Activated T-cell treated with anti-CD3 and anti-CD28 coated beads, Interleukin-2, amount 50 U/mL, for 1 hour (primary cell): ENCODE results near the gene NUDT14.

Experiments used
- DNase-seq: peaks from one replicate; pipeline ENCODE4 v3.0.0-alpha.2; 2020

Gene NUDT14

DNA sequence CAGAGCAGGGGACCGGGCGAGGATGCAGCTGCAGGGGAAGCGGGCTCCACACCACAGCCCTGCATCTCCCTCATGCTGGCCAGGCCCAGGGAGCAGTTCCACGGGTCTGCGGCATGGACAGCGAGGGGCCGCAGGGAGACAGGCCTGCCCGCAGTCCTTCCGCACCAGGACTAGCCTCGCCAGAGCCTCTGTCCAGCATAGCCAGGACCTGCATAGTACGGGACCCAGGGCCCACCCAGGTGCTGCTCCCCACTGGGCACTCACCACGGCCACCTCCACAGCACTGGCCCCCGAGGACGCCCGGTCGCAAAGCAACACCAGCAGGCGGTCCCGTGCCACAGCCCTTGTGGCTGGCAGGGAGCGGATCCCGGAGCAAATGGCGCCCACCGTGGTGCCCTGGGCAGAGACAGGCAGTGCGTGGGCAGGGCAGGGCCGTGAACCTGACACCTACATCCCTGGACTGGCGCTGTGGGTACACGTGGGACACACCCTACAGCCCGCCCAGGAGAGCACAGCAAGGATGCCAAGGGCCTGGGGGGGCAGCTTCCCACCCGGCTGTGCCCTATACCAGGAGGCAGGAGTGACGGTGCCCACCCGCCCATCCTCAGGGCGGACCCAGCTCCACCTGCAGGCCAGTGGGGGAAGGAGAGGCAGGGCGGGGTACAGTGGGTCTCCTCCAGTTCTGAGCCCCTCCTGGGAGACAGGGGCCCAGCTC lies 36.3 kb downstream of the NUDT14 start:
- peak; percentile 12 for DNase-seq

DNA sequence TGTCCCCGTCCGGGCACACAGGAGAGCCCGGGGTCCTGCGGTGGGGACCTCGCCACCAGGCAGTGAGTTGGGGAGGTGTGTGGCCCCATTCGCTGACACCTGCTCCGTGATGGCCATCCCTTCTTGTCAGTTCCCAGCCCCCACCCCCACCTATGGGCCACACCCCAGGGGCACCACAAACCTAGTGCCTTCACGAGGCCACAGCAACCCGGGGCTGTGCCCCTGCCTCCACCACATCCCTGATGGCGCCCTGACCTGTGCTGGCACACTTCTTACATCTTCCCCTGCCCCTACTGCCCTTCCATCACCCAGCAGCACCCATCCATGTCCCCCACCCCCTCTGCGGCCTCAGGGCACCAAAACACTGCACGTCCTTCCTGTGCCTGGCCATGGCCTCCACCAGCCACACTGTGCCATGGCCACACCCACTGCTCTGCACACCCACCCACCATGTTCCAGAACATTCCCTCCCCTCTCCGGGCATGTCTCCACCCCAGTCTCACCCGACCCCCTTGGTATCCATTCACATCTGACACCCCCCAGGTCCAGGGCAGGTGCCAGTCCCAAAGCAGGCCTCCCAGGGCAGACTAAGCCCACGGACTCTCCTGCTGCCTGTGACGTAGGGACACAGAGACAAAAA lies 37.0 kb downstream of the NUDT14 start:
- DNase-seq, result peak; percentile 10

DNA sequence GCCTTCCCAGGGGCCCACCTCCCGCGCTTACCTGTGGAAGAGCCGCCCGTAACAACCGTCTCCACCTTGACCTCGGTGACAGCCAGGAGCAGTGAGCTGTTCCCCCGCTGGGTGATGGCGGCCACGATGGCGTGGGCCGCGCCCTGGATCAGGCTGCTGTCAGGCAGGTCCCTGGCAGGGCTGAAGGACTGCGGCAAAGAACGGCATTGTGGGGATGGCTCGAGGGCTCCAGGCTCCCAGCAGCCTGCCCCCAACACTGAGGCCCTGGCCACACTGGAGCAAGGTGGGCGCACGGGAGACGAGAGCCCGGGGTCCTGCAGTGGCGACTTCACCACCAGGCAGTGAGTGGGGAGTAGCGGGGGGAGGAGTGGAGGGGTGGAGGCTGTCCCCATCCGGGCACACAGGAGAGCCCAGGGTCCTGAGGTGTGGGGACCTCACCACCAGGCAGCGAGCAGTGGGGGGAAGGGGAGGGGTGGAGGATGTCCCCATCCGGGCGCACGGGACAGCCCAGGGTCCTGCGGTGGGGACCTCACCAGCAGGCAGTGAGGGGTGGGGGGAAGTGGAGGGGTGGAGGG lies 37.6 kb downstream of the NUDT14 start:
- no peak for DNase-seq

DNA sequence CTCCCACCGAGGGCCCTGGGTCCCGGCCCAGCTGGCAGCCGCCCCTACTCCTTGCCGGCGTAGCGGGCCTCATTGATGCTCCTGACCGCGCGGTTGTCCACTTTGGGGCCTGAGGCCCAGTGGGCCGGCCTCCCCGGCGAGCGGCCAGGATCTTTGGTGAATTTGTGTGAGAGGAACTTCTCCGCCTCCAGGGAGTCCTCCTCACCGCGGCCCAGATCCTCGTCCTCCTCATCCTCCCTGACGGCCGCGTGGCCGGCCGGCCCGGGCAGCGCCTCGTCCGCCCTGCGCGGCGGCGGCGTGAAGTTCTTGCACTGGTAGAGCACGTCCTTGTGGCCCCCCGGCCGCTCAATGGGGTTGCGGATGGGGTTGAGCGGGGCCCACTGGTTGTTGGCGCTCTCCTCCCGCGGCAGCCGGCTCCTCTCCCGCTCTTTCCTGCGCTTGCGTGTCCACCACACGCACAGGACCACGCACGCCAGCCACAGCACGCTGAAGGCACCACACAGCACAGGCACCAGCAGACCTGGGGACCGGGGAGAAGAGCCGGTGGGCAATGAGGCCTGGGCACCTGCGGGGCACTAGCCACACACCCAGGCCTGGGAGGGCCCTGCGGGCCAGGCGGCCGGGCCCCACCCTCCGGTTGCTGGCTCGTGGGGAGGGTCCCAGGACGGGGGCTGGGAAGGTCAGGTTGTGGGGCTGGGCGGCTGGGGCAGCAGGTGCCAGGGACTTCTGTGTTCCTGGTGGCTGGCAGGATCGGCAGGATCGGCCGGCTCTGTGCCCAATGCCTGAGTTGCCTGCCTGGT lies 38.3 kb downstream of the NUDT14 start:
- no peak for DNase-seq

DNA sequence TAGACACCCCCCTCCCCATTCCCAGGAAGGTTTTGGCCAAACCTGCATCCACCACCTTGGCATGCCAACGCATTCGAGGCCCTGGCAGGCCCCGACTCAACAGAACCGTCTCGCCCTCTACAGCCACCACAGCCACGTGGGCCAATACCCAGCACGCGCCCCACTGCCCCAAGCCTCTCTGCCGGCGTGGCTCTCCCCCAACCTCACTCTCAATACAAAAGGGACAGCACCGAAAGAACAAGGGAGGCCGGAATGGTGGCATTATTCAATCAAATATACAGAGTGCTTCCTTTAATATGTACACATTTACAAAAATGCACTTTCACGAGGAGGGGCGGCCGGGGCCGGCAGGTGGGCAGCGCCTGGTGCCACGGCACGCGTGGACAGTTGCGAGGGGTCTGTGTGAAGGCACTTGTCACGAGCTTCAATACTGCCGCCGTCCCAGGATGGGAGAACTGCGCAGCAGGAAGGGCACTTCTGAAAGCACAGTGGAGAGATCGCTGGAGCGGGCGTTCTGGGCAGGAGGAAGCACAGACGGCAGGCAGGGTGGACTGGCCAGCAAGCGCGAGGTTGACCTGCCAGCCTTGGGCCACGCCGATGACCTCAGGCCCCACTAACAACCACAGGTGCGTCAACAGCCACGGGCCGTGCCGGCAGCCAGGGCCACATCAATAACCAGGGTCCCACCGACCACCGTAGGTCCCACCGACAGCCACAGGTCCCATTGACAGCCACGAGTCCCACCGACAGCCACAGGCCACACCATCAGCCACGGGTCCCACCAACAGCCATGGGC lies 39.4 kb downstream of the NUDT14 start:
- DNase-seq, result no peak

DNA sequence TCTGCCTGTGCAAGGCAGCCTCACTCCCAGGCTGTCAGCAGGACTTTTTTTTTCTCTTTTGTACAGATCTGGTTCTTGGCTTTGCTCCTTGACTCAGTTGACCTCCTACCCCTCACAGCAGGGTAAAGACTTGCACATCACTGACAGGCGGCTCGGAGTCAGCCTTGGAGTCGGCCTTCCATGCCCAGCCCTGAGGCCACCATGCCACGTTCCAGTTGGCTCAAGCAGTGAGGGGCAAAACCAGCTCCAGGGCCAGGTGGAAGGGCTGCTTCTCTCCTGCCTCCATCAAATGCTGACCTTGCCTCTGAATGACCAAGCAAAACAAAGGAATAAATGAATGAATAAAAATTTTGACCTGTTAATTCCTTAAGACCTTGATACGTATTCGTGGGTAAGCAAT lies 40.1 kb downstream of the NUDT14 start:
- no peak for DNase-seq

DNA sequence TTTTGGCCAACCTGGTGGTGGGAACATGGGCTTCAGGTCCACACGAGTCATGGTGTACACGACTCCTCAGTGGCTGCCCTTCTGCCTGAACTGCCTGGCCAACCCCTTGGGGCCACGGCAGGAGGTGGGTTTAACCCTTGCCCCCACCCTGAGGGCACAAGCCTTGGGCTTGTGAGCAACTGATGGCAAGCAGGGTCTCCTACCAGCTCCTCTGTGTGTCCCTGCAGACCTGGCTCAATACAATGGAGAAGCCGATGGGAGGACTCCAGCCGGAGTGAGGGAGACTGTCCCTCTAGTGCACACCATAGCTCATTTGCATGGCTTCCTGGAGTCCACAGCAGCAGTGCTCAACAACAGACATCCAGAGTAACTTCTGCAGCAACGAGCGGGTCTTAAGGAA lies 40.5 kb downstream of the NUDT14 start:
- no peak for DNase-seq

DNA sequence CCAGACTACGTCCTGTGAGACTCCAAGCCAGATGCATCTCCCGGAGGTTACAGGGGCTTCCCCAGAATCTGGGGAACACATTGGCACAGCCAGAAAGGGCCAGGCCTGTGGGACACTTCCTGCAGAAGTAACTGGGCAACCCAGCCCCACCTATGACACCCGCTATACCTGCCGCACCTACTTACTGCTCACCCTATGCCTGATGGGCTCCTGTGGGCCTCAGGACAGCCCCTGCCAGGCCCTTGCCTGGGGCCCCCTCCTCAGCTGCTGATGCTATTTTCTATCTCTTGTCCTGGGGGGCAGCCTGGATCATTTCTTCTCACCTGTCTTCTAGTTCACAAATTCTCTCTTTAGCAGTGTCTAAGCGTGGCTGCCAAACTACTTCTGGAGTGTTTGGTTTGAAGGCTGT lies 41.3 kb downstream of the NUDT14 start:
- no peak for DNase-seq

DNA sequence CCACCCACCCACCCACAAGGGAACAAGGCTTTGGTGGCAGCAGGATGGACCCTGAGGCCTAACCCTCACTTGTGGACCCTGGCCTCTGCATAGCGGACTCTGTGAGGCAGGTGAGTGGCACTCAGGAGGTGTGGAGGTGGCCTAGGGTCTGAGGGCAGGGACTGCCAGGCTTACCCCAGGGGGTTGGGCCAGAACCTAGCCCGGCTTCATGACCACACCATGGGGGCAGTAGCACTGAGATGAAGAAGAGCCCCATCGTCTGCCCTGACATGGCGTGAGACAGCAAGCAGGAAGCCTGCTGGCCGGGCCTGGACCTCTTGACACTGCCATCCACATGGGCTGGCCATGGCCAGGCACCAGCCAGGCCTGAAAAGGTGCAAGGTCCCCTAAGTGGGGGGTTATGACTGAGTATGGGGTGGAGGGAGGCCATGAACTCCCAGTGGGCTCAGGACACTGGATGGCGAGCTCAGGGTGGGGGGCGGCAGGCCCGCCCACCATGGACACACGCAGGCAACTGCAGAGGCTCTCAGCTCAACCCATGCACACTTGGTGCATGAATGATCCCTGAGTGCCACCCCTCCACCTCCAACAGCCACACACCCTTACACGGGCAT lies 41.8 kb downstream of the NUDT14 start:
- DNase-seq, result no peak

DNA sequence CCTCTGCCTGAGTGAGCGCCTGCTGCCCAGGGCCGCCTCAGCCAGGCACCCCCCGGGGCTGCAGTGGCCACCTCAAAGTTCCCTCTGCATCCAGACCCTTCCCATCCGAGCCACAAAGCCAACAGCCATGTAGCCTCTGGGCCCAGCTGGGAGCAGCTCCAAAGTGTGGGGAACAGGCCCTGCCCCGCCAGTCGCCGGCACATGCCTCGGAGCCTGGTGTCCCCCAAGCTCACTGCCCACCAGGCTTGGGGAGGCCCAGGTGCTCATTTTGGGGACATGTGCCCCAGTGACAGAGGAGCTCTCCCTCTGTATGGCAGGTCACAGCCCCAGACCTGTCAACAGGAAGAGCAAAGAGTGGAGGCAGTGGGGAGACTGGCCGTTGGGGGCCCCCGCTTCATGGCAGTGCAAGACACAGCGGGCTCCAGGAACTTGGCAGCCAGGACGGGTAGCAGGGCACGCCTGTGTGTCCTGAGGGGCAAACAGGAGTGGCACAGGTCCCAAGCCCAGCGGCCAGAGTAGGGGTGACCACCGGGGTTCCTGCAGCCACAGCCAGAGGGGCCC lies 42.5 kb downstream of the NUDT14 start:
- no peak for DNase-seq

DNA sequence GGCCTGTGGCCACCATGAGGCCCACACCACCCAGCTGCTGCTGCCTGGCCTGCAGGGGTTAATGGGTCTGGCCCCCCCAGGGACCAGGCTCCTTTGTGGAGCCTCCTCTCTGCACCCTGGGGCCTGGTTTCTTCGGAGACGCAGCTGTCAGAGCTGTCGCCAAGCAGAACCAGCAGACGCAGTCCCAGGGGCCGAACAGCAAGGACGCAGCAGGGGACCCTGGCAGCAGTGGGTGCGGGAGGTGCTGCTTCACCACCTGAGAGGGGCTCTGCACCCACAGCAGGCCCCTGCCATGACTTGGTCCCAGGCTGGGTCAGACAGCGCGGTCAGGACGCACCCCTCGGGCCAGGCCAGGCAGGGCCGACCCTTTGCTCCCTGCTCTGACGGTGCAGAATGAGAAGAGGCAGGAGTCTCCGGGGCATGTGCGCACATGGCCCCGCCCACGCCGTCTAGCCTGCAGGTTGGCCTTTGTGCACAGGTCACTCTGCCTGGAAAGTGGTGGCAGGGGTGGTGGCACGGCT lies 43.0 kb downstream of the NUDT14 start:
- no peak for DNase-seq

DNA sequence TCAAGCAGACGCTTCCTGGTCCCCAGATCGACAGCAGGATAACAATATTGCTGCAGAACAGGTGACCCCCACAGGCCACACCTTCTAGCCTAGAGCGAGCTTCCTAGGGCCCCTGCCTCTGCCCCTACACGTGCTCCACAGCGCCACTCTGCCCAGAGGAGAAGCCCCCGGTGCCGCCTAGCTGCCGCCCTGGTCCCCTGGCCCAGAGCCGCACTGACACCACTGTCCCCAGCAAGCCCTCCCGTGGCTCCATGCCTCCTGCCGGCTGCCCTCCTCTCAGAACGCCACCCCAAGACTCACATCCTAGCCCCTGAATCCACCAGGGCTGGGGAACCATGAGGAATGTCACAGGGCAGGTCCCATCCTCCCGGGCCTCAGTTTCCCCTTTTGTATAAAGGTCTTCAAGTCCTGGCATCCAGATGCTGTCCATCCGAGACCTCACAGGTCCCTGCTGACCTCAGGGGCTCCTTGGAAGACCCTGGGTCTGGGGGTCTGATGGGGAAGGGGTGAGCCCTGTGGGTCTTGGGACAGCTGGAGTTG lies 43.6 kb downstream of the NUDT14 start:
- no peak for DNase-seq

DNA sequence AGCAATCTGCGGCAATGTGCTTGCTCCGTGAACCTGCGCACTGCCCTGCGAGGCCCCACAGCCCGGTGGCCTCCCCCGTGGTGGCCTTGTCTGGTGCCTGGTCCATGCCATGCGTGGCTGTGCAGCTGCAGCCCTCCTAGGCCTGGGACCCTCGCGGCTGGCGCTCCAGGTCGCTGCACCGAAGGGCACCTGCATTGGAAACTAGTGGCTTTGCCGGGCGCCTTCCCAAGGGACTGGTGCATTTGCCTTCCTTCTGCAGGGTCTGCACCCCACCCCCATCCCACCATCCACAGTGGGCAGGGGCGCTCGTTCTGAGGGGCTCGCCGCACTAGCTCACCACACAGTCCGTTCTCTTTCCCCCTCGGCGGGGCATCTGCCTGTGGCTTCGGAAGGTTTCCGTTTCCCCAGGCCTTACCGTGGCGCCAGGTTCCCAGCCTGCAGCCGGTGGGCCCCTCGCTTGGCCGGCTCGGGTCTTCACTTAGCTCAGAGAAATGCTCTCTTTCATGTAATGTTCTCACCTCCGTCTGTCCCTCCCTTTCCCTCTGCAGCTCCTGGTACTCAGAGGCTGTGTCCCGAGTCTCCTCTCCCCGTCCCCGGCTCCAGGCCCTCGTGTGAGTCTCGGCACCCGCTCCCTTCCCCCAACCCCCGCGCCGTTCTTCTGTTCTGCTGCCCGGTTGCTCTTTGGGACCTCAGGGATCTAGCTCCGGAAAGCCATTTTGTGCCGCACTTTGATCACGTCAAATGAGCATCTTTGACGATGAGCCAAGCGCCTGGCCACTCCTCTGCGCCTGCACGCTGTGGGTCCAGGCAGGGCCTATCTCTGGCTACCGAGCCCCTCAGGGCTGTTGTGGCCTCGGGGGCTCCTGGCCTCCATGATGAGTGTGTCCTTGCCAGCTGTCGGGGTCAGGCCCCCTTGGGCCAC lies 44.5 kb downstream of the NUDT14 start:
- no peak for DNase-seq

DNA sequence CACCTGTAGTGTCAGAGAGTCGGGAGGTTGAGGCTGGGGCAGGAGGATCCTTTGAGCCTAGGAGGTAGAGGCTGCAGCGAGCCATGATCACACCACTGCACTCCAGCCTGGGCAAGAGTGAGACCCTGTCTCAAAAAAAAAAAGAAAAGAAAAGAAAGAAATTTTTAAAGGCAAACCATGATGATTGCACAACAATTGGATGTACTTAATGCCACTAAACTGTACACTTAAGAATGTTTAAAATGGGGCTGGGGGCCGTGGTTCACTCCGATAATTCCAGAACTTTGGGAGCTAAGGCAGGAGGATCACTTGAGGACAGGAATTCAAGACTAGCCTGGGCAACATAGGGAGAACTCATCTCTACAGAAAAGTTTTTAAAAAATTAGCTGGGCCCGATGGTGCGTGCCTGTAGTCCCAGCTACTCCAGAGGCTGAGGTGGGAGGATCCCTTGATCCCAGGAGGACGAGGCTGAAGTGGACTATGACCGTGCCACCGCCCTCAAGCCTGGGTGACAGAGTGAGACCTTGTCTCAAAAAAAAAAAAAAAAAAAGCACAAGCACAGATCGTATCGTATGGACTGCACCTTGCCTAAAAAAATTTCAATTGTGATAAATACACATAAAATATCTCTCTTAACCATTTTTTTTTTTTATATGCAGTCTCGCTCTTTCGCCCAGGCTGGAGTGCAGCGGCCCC lies 45.3 kb downstream of the NUDT14 start:
- DNase-seq, result no peak

DNA sequence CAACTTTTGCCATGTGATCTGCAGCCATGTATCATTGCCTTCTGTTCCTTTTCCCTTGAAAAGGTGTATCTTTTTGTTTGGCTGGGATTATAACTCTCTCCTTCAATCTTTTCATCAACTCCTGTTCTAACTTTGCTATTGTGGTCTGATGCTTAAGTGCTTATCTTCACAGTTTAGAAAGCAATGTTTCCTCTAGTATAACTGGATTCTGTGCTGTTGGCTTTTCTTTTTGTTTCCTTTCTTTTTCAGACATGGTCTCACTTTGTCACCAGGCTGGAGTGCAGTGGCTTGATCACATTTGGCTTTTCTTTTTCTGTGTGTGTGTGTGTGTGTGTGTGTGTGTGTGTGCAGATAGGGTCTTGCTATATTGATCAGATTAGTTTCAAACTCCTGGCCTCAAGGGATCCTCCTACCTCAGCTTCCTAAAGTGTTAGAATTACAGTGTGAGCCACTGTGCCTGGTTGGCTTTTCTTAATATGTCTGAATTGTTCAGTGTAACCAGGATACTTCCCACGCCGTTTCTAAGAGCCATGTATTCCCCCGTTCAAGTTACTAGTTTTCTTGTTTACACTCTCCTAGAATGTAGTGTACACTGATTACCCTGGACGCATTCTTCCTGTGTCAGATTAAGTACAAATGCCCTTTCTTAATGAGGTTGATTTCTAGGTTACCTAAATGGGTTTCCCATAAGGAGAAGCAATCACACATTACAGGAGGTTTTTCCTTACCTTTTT lies 48.0 kb downstream of the NUDT14 start:
- no peak for DNase-seq

DNA sequence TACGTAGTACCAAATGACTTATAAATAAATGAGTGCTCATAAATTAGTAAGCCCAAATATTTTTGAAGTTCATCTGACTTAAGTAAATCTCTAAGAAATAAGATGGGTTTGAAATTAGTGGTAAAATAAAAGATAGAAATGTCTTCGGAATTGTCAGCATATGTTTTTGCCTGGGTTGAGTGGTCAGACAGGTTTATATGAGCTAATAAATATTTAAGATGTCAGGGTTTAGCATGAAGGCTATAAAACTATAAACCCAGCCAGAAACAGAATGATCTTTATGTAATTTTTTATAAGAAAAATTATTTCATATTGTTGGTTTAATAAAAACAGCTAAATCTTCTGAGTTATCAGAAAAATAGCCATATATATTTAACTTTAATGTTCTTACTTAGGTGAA lies 49.9 kb downstream of the NUDT14 start:
- DNase-seq, result no peak

DNA sequence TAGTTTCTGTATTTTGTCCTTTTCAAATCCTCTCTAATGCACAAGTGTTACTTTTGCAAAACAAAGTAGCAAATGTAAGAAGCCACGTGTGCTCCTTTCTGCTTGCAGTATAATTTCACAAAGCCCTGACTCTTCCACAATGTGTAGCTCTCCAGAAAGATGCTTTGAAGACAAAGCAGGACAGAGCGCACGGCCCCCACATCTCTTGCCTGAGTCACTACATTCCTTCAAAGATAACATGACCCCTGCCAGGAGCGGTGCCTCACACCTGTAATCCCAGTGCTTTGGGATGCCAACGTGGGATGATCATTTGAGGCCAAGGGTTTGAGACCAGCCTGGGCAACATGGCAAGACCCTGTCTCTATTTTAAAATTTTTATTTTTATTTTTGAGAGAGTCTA lies 53.1 kb downstream of the NUDT14 start:
- DNase-seq, result no peak

DNA sequence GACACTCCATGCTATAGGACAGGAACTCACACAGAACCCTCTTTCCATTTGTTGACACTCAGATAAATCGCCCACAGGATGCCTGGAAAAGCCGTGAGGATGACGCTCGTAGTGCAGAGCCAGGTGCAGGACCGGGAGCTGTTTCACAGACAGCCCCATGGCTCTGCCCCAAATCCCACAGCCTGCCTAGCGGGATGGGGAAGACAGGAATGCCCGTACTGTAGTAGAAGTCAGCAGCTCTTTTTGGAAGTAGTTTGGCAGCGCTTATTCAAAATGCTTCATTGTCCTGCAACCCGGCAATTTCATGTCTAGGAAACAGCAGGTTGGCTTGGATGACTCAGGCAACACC lies 54.2 kb downstream of the NUDT14 start:
- DNase-seq, result no peak
